Measurements from ENCODE around the gene NFIB. TPM values are rescaled to one million over a fixed set of nuclear protein-coding genes. Genes with fewer than 3 reads are reported as not detected.

The NFIB gene
- total RNA-seq, 2 donors from 2014 or later: not detected

DNA sequence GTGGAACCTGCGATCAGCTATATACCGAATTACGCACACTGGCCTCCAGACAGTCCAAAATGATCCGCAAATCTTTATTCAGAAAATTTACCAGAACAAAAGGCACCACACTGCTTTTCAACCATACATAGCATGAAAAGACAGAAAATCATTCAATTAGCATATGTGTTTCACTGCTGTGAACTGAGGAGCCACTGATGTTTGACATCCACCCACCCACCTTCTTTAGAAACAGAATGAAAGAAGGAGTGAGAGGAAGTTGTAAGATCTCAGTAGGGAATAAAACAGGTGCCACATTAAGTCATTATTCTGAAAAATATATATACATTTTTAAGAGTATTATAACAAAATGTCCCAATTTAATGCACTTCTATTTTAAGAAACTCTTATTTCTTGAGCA lies 156.8 kb downstream of the NFIB start:
- no peak overlapping the region for H3K27ac Mint-ChIP-seq
- ATAC-seq (no peak), DNase-seq (ENCODE audit: low spot score in 2 of 2) (no peak)
- H3K36me3 Mint-ChIP-seq: no peaks in the 10 kb centered on the region
- H3K9me3 Mint-ChIP-seq: no peaks in the 10 kb centered on the region

DNA sequence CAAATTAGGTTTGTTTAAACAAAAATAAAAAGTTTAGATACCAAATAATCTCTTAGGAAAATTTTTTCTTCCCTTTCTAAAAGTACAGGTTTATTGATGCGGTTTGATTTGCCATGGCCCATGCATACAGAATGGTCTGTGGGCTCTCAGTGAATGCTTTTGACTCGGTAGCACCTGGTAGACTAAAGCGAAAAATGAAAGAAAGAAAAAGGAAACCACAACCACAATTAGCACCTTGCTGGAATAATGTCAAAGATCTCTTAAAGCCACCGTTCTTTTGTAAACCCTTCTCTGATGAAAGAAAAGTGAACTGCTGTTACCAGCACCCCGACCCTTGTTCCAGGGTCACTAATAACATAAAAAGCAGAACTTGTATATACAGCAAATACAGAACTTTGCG lies 157.9 kb downstream of the NFIB start:
- Mint-ChIP-seq H3K9me3 (no peaks in the 10 kb centered on the region), H3K36me3 (no peaks in the 10 kb centered on the region), H3K27ac (no peak overlapping the region)
- ATAC-seq (no peak), DNase-seq (ENCODE audit: low spot score in 2 of 2) (no peak)

DNA sequence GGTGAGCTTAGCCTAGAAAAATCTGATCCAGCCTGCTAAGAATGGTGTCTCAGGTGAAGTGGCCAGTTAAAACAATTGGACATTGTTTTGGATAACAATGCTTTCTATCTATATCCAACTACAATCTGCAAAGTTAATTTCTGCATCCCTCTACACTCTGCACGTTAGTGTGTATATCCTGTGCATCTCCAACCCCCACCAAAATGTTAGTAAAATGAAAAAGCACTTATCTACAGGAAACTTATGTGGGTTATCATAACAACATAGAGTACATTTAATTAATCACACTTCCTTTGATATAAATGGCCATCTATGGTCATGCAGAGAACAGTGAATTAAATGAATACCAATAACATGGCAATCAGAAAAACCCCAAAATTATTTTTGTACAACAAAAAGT lies 158.7 kb downstream of the NFIB start:
- DNase-seq (ENCODE audit: low spot score in 2 of 2) (no peak), ATAC-seq (no peak)
- H3K9me3 Mint-ChIP-seq: no peaks in the 10 kb centered on the region
- H3K27ac Mint-ChIP-seq: no peak overlapping the region
- no peaks in the 10 kb centered on the region for H3K36me3 Mint-ChIP-seq

DNA sequence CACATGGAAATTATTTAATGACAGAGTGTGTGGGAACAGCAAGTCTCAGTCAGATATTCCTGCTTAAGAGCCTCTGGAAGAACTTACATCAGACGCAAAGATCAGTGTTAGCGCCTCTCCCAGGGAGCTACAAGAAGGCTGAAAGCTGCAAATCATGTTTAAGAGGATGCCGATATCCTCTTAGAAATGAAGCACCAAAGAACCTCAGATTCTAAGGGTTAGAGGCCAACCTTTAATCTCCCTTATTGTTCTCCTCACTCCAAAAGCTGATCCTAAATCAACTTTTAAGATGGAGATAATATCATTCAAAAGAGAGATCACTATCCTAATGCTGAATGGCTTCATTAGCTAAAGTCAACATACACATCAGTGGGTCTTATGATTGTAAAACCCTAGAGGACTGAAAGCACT lies 160.6 kb downstream of the NFIB start:
- H3K36me3 Mint-ChIP-seq: no peaks in the 10 kb centered on the region
- H3K27ac Mint-ChIP-seq: no peak overlapping the region
- no peak for DNase-seq (ENCODE audit: low spot score in 2 of 2)
- no peak for ATAC-seq
- no peaks in the 10 kb centered on the region for H3K9me3 Mint-ChIP-seq

DNA sequence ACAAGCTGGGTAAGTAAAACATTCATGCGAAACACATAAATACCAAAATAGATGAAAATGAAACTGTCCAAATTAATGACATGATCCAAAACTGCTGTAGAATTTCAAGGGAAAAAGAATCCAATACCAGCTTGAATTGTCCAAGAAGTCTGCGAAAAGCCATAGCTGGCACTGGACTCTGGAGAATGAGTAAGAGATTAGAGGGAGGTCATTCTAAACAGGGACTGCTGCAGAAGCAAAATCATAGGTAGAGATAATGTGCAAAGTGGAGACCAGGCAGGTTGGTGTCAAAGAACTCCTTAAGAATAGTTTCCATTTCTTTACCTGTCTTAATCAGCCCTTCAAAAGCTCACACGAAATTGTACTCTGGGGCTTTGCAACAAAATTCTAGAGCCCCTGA lies 162.5 kb downstream of the NFIB start:
- Mint-ChIP-seq H3K9me3 (no peaks in the 10 kb centered on the region), H3K36me3 (no peaks in the 10 kb centered on the region), H3K27ac (no peak overlapping the region)
- ATAC-seq (no peak), DNase-seq (ENCODE audit: low spot score in 2 of 2) (no peak)

DNA sequence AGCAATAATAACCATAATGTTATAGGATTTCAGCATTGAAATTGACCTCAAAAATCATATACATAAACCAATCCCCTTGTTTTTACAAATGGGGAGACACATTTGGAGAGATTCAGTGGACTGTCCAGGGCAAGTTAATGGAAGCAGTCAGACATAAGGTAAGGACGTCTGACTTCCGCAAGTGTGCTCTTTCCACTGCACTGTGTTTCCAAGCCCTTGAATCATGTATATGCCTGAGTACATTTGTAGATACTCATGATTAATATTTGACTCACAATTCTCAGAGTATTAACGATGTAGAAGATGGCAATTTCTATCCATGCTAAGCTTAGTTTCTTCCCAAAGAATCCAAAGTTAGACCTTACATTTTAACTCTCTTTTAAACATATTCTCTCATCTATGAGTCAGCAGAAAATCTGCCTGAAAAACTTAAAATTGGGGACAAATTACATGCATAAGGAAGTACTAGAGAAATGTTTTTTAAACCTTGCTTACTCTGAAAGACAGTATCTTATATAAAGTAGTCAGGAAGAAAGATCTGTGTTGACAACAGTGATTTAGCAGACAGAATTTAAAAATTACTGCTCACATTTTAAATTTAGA lies 165.3 kb downstream of the NFIB start:
- Mint-ChIP-seq H3K36me3 (no peaks in the 10 kb centered on the region), H3K9me3 (no peaks in the 10 kb centered on the region), H3K27ac (no peak overlapping the region)
- ATAC-seq (no peak), DNase-seq (ENCODE audit: low spot score in 2 of 2) (no peak)

DNA sequence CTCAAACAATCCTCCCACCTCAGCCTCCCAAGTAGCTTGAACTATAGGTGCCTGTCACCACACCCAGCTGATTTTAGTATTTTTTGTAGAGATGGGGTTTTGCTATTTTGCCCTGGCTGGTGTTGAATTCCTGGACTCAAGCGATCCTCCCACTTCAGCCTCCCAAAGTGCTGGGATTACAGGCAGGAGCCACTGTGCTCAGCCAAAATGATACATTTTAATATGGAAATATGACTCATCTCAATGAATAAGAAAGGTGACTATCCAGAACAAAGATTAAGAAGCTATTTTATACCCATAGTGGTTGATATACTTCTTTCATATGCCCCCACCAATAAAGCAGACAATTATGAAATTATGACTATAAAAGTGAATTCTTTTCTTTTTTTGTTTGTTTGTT lies 166.2 kb downstream of the NFIB start:
- DNase-seq (ENCODE audit: low spot score in 2 of 2) (no peak), ATAC-seq (no peak)
- Mint-ChIP-seq H3K36me3 (no peaks in the 10 kb centered on the region), H3K9me3 (no peaks in the 10 kb centered on the region), H3K27ac (no peak overlapping the region)

DNA sequence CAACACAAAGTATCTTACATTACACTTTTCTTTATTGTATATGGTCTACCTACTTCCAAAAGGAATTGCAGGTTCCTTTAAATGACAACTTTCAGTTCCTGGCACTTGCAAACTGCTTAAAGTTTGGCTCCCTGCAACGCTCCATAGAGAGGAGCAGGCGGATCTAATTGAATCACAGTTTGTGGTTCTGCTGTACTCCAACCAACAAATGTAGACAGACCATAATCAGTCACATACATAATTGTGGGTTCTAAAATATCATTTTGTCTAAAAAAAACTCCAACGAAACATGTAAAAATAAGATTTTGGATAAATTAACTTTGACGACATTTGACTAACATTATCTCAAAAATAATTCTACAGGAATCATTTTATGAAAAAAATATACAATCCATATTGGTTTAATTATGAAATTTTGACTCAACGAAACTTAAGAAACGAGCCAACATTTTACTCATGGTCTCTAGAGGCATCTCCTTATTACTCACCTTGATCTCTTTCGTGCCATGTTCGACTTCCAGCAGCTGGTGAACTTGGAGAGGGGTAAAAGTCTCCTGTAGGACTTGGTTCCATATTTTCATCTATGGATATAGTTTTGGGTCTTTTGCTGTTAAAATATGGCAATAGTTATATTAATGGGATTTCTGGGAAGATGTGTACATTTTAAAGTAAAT lies 167.6 kb downstream of the NFIB start:
- Mint-ChIP-seq H3K9me3 (peaks cover 0 to 4% of the 10 kb centered on the region in 2 donors), H3K27ac (no peak overlapping the region), H3K36me3 (no peaks in the 10 kb centered on the region)
- no peak for DNase-seq (ENCODE audit: low spot score in 2 of 2)
- no peak for ATAC-seq

DNA sequence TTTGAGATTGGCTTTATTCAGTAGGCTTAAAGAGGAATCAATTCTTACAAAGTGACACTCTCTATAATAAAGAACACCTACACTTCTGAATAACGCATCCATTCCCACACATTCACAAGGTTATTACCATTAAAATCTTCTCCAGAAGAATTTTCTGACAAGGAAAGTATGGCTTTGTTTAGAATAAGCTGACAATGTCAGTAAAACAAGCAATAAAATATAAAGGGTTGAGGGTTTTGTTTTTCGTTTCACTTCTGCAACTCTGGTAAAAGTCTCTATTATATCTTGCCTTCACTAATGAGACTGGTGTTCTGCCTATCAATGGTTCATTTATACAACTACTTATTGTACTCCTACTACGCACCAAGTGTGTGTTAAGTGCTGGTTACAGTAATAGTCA lies 169.7 kb downstream of the NFIB start:
- H3K36me3 Mint-ChIP-seq: no peaks in the 10 kb centered on the region
- H3K27ac Mint-ChIP-seq: no peak overlapping the region
- H3K9me3 Mint-ChIP-seq: peaks cover 0 to 4% of the 10 kb centered on the region in 2 donors
- ATAC-seq (no peak), DNase-seq (ENCODE audit: low spot score in 2 of 2) (no peak)

DNA sequence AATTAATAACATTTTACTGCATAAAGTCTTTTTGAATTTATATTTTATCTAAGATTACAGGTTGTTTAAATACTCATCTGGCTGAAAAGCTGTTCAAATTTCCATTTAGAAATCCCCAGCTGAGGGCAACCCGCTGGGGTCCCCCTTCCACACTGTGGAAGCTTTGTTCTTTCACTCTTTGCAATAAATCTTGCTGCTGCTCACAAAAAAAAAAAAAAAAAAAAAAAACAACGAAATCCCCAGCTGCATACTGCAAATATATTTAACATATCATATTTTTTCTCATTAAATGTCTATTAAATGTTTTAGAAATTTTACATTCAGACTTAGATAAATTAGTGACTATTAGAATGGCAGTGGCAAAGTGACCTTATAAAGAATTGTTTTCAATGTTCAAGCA lies 172.2 kb downstream of the NFIB start:
- Mint-ChIP-seq H3K36me3 (no peaks in the 10 kb centered on the region), H3K27ac (no peak overlapping the region), H3K9me3 (peaks cover 0 to 4% of the 10 kb centered on the region in 2 donors)
- DNase-seq (ENCODE audit: low spot score in 2 of 2) (no peak), ATAC-seq (no peak)

DNA sequence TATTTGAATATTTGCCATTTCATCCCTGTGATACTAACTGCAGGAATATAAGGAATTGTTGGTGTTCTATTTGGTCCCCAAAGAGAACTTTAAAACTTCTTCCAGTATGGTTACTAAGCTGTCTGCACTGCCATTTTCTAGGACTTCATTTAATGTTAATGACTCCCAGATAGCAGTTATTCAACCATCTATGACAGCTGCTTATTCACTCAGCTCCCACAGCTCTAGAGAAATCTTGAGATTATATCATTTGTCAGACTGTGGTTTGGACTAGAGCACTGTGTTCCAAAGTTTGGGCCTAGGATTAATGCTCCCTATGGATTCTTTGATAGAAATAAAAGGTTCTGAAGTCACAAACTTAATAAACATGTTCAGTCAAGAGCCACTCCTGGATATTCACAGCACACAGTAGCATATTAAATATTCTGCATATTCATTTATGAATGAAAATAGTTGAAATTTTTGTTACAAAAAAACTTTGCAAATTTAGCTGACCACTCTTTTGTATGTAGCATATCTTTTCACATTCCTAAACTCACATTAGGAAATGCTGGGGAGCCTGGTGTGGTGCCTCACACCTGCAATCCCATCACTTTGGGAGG lies 173.7 kb downstream of the NFIB start:
- Mint-ChIP-seq H3K9me3 (peaks cover 0 to 4% of the 10 kb centered on the region in 2 donors), H3K27ac (no peak overlapping the region), H3K36me3 (no peaks in the 10 kb centered on the region)
- DNase-seq (ENCODE audit: low spot score in 2 of 2) (no peak), ATAC-seq (no peak)

DNA sequence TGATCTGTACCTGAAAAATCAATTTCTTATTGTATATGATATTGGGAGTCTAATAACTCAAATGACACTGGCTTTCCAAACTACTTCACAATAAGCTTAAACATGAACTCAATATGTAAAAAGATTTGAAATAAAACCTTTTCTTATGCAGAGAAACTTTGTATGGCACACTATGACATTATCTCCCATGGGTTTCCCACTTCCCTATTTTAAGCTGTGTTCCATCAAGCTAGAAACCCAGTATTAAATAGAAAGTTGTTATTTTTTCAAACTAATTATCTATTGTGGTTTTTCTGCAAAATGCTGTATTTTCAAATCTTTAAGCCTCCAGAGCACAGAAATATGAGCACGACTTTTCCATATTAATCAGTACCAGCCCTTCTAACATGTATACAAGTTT lies 174.7 kb downstream of the NFIB start:
- DNase-seq (ENCODE audit: low spot score in 2 of 2) (no peak), ATAC-seq (no peak)
- H3K36me3 Mint-ChIP-seq: no peaks in the 10 kb centered on the region
- H3K9me3 Mint-ChIP-seq: peaks cover 0 to 4% of the 10 kb centered on the region in 2 donors
- no peak overlapping the region for H3K27ac Mint-ChIP-seq

DNA sequence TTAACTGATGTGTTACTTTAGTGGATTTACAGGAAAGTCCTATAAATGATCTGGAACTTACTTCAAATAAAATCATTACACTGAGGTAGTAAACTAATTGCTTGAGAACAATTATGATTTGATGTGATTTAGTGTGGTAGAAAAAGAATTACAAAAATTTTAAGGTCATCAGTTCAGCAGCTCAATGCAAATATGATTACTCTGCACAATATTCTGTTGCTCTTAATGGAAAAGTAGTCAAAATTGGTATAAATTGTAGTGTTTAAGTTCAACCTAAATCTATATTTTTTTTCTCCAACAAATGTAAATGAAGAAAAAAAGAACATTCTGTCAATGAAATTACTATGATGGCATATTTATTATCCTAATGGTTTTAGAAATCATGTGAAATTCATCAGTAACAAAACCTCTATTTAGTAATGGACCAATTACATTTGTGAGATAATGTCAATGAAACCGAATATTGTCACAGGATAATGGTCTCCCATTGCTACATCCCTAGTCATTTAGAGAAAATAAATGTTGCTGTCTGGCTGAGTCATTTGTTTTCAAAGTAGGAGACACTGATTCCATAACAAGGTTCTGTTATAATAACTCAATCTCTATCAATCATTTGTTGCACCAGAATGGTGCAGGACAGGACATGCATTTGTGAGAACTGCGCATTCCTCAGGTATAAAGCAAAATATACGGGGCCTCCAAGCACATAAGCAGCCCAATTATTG lies 177.1 kb downstream of the NFIB start:
- no peaks in the 10 kb centered on the region for H3K36me3 Mint-ChIP-seq
- ATAC-seq (no peak), DNase-seq (ENCODE audit: low spot score in 2 of 2) (no peak)
- H3K27ac Mint-ChIP-seq: no peak overlapping the region
- no peaks in the 10 kb centered on the region for H3K9me3 Mint-ChIP-seq

DNA sequence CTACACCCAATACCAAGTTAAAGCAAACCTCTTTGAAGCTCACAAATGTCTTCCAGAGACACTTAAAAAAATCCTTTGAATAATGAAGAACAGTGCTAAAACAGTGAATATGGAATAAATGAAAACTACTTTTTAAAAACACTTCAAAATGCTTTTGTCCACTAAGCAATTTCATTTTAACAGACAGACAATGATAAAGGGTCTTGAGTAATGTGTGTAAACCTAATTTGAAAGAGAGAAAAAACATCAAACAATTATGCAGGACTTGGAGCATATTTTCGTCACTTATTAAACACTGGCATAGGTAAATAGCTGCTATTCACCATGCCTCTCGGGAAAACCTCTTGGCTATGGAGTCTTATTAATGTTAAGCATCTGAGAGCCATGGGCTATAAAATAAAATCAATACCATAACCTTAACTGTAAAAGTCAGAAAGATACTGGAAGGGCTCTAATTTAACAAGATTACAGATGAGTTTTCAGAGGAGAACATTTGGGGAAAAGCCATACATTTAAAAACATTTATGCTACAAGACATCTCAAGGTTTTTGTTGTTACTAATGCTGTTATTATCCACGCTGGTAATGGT lies 177.8 kb downstream of the NFIB start:
- no peak for DNase-seq (ENCODE audit: low spot score in 2 of 2)
- no peak overlapping the region for H3K27ac Mint-ChIP-seq
- H3K9me3 Mint-ChIP-seq: no peaks in the 10 kb centered on the region
- no peak for ATAC-seq
- H3K36me3 Mint-ChIP-seq: no peaks in the 10 kb centered on the region

DNA sequence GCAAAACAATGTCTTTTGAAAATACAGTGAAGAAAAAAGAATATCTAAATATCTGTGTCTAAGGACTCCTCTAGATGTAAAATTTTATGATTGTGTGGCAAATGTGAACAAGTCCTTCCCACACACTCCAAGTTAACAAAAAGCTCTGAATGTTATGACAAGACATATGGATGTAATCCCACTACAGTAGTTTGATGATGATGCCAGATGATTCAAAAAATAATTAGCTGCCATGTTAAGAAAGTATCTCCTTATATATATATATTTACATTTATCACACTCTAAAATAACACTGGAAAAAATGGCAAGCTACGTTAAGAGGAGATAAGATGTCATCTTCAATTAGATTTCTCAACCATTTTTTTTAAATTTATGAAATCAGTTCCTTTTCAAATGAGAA lies 178.5 kb downstream of the NFIB start:
- Mint-ChIP-seq H3K9me3 (no peaks in the 10 kb centered on the region), H3K27ac (no peak overlapping the region), H3K36me3 (no peaks in the 10 kb centered on the region)
- DNase-seq (ENCODE audit: low spot score in 2 of 2) (no peak), ATAC-seq (no peak)

DNA sequence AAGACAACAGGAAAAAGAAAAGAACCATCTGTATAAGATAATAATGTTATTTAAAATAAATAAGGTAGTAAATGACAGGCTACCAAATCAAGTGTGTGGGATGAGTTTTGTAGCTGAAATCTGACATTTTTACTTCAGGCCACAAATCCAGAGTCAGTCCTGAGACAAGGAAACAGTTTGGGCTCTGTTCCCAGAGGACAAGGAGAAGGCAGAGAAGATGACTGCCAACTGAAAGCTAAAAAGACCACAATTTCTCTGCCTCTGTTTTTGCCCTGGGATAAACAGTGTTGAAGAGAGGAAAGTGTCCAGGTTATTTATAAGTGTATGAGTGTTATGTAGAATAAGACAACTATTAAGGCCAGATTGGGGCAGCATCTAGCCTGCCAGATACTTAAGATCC lies 180.5 kb downstream of the NFIB start:
- DNase-seq (ENCODE audit: low spot score in 2 of 2): no peak
- no peaks in the 10 kb centered on the region for H3K9me3 Mint-ChIP-seq
- no peaks in the 10 kb centered on the region for H3K36me3 Mint-ChIP-seq
- ATAC-seq: no peak
- H3K27ac Mint-ChIP-seq: no peak overlapping the region

DNA sequence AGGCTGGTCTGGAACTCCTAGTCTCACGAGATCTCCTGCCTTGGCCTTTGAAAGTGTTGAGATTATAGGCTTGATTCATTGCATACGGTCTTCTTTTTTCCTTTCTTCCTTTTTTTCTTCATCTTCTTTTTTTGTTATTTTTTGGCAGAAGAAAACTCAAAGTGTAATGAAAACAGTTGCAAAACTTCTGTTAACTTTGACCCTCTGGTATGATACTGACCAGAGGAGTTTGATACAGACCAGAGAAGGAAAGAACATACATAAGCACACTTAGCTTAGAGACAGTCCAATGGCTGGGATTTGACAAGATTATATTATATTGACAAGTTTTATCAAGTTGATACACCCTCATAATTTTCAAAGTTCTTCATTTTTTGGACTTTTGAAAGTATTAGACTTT lies 181.2 kb downstream of the NFIB start:
- ATAC-seq (no peak), DNase-seq (ENCODE audit: low spot score in 2 of 2) (no peak)
- Mint-ChIP-seq H3K36me3 (no peaks in the 10 kb centered on the region), H3K27ac (no peak overlapping the region), H3K9me3 (no peaks in the 10 kb centered on the region)
